GM23338 (cell line): ENCODE measurements around the gene ITGB3BP. TPM values are rescaled to one million over a fixed set of nuclear protein-coding genes. Genes with fewer than 3 reads are reported as not detected.

Experiments
- ATAC-seq: fragments of 200-7000 bp; cut with Tn5 transposase; 3 replicates; pipeline ENCODE4 v1.9.1; 2020
- DNase-seq: peaks from one replicate; pipeline ENCODE4 v3.0.0-alpha.2; 2015; ENCODE audit warnings: low spot score
- H2AFZ ChIP-seq: fragments of 200-600 bp; sonication (generic); 2 replicates; pipeline ENCODE4 v1.8.0; 2016; ENCODE audit warnings: antibody characterized with exemption, mild to moderate bottlenecking, moderate library complexity
- H3F3A ChIP-seq: fragments of 200-600 bp; sonication (generic); replicated peaks from 2 replicates; pipeline ENCODE4 v1.8.0; 2017; ENCODE audit warnings: antibody characterized with exemption, mixed run types, low read depth
- H3K27ac ChIP-seq: fragments of 200-600 bp; sonication (generic); 2 replicates; pipeline ENCODE4 v1.6.1; 2016; ENCODE audit warnings: low read depth
- H3K27me3 ChIP-seq: fragments of 200-600 bp; sonication (generic); 2 replicates; pipeline ENCODE4 v1.8.0; 2016; ENCODE audit warnings: mild to moderate bottlenecking, mixed run types, moderate library complexity; ENCODE audit not compliant: insufficient read depth
- H3K36me3 ChIP-seq: fragments of 200-600 bp; sonication (generic); 2 replicates; pipeline ENCODE4 v1.8.0; 2016; ENCODE audit warnings: mild to moderate bottlenecking; ENCODE audit not compliant: insufficient read depth
- H3K4me1 ChIP-seq: fragments of 200-600 bp; sonication (generic); 2 replicates; pipeline ENCODE4 v1.8.0; 2016; ENCODE audit warnings: mild to moderate bottlenecking, moderate library complexity; ENCODE audit not compliant: insufficient read depth
- H3K4me2 ChIP-seq: fragments of 200-600 bp; sonication (generic); 2 replicates; pipeline ENCODE4 v1.7.1; 2017; ENCODE audit warnings: mixed run types
- H3K4me3 ChIP-seq: fragments of 200-600 bp; sonication (generic); 2 replicates; pipeline ENCODE4 v1.6.1; 2016; ENCODE audit warnings: mixed run types
- H3K79me2 ChIP-seq: fragments of 200-600 bp; sonication (generic); replicated peaks from 2 replicates; pipeline ENCODE4 v1.8.0; 2017; ENCODE audit warnings: mild to moderate bottlenecking; ENCODE audit not compliant: insufficient read depth
- H3K9me2 ChIP-seq: fragments of 200-600 bp; sonication (generic); 2 replicates; pipeline ENCODE4 v1.8.0; 2017; ENCODE audit not compliant: insufficient read depth
- H4K20me1 ChIP-seq: fragments of 200-600 bp; sonication (generic); replicated peaks from 2 replicates; pipeline ENCODE4 v1.8.0; 2017; ENCODE audit warnings: mild to moderate bottlenecking; ENCODE audit not compliant: insufficient read depth
- H3K27ac Mint-ChIP-seq: 2 replicates; pipeline ENCODE4 v1.8.0; 2020; ENCODE audit warnings: inconsistent platforms, mild to moderate bottlenecking, moderate library complexity, mixed read lengths
- H3K27me3 Mint-ChIP-seq: 3 replicates; pipeline ENCODE4 v1.8.0; 2022; ENCODE audit warnings: low read depth, mild to moderate bottlenecking, moderate library complexity, mixed read lengths, inconsistent platforms; ENCODE audit not compliant: insufficient read depth, poor library complexity
- H3K36me3 Mint-ChIP-seq: 3 replicates; pipeline ENCODE4 v1.8.0; 2021; ENCODE audit warnings: low read depth, mild to moderate bottlenecking, inconsistent platforms, moderate library complexity, mixed read lengths
- H3K4me1 Mint-ChIP-seq: 3 replicates; pipeline ENCODE4 v1.8.0; 2020; ENCODE audit warnings: mild to moderate bottlenecking, inconsistent platforms, mixed read lengths
- H3K4me3 Mint-ChIP-seq: 3 replicates; pipeline ENCODE4 v1.8.0; 2021; ENCODE audit warnings: moderate library complexity, mild to moderate bottlenecking, inconsistent platforms, mixed read lengths
- H3K9me3 Mint-ChIP-seq: 3 replicates; pipeline ENCODE4 v1.8.0; 2020; ENCODE audit warnings: moderate library complexity, mild to moderate bottlenecking, inconsistent platforms, mixed read lengths
- CREB1 ChIP-seq: fragments of 250-450 bp; sonication (Bioruptor Pico); IDR thresholded peaks from 2 replicates; pipeline ENCODE4 v1.5.0; 2020; ENCODE audit warnings: low read depth, mild to moderate bottlenecking, moderate library complexity
- CTCF ChIP-seq, 2 experiments: fragments of 200-600 bp in 1 of 2; sonication (generic) in 1 of 2; conservative IDR thresholded peaks; 2 replicates each; pipeline versions ENCODE4 v1.5.1 to v1.6.1; 2016 to 2017; ENCODE audit warnings: antibody characterized with exemption in 2 of 2, low read depth in 2 of 2, mild to moderate bottlenecking in 2 of 2, moderate library complexity in 1 of 2
- EZH2phosphoT487 ChIP-seq: fragments of 200-600 bp; sonication (generic); IDR thresholded peaks from one replicate; pipeline ENCODE4 v1.8.1; 2018; ENCODE audit warnings: antibody characterized with exemption; ENCODE audit not compliant: unreplicated experiment
- NANOG ChIP-seq: IDR thresholded peaks from 2 replicates; pipeline ENCODE4 v1.6.1; 2016; ENCODE audit warnings: antibody characterized with exemption, borderline replicate concordance
- POLR2AphosphoS5 ChIP-seq: IDR thresholded peaks from 2 replicates; pipeline ENCODE4 v1.6.1; 2016; ENCODE audit warnings: antibody characterized with exemption, low read depth
- STAT1 ChIP-seq: IDR thresholded peaks from one replicate; pipeline ENCODE4 v1.6.1; 2016; ENCODE audit warnings: antibody characterized with exemption; ENCODE audit not compliant: unreplicated experiment
- ZNF114 ChIP-seq: fragments of 250-450 bp; sonication (Bioruptor Pico); IDR thresholded peaks from 2 replicates; pipeline ENCODE4 v1.5.0; 2020; ENCODE audit warnings: mild to moderate bottlenecking, moderate library complexity
- ZNF331 ChIP-seq: fragments of 250-450 bp; sonication (Bioruptor Pico); IDR thresholded peaks from 2 replicates; pipeline ENCODE4 v1.5.0; 2020; ENCODE audit warnings: low read depth, mild to moderate bottlenecking, moderate library complexity
- ZNF462 ChIP-seq: fragments of 250-450 bp; sonication (Bioruptor Pico); IDR thresholded peaks from 2 replicates; pipeline ENCODE4 v1.5.0; 2020; ENCODE audit warnings: mild to moderate bottlenecking, moderate library complexity
- polyA plus RNA-seq: library from polyadenylated mRNA; unstranded; fragments of >200 nt; fragmentation: Nextera tagmentation; extraction: Ambion mirVana; gene quantifications from 2 replicates; pipeline ENCODE4 v1.2.1, GENCODE V29; 2016
- total RNA-seq: library from RNA; depleted of rRNA; stranded (reverse); fragments of >200 nt; shearing (Covaris generic); gene quantifications from 2 replicates; pipeline ENCODE4 v1.2.3, GENCODE V29; 2014

The ITGB3BP gene
- total and polyA plus RNA-seq, 2 experiments from 2014 or later: 49.4 to 101 TPM

- no peak for TF ChIP-seq ZNF462
- TF ChIP-seq STAT1: no peak
- TF ChIP-seq EZH2phosphoT487: no peak
- no peak for TF ChIP-seq ZNF114 (CRISPR knock-in tag)
- no peak for TF ChIP-seq NANOG
- TF ChIP-seq CTCF (conservative IDR thresholded peaks at IDR 0.05; ENCODE audit: low read depth in 2 of 2): no peak
- TF ChIP-seq POLR2AphosphoS5: no peak
- no peak for TF ChIP-seq CREB1 (CRISPR knock-in tag)
Observed at GRCh38 chr1:63408331-63408730, 114.7 kb downstream of the ITGB3BP start (continued).

- no peak overlapping the region for H3K4me2 ChIP-seq
- no peaks in the 10 kb centered on the region for H3F3A ChIP-seq
- ATAC-seq (no peak), DNase-seq (no peak)
- H3K36me3 Mint-ChIP-seq: no peaks in the 10 kb centered on the region
- no peaks in the 10 kb centered on the region for H3K27me3 ChIP-seq
- no peaks in the 10 kb centered on the region for H3K4me1 ChIP-seq
- no peak overlapping the region for H3K4me3 ChIP-seq
- H3K4me1 Mint-ChIP-seq: peaks cover 7% of the 10 kb centered on the region; the same call in 2 of the 3 replicates
- H3K27ac Mint-ChIP-seq: no peak overlapping the region
- H3K4me3 Mint-ChIP-seq: no peak overlapping the region
- no peak overlapping the region for H3K27ac ChIP-seq
- H3K9me3 Mint-ChIP-seq: no peaks in the 10 kb centered on the region
- no peaks in the 10 kb centered on the region for H3K9me2 ChIP-seq
- H3K79me2 ChIP-seq: no peaks in the 10 kb centered on the region
- H3K36me3 ChIP-seq: no peaks in the 10 kb centered on the region
- no peak for TF ChIP-seq ZNF331 (CRISPR knock-in tag)
- no peak for TF ChIP-seq CTCF (conservative IDR thresholded peaks at IDR 0.05; ENCODE audit: low read depth in 2 of 2)
- H4K20me1 ChIP-seq: 0 out of 2 replicates have a peak, but pooled peaks cover 4% of the 10 kb centered on the region
- H2AFZ ChIP-seq: no peak overlapping the region
- no peaks in the 10 kb centered on the region for H3K27me3 Mint-ChIP-seq
Observed at GRCh38 chr1:63407002-63407401, 116.0 kb downstream of the ITGB3BP start.
